GM12801 (cell line): Measurements from ENCODE around the gene TMEM116.

Experiments used
- CTCF ChIP-seq: IDR thresholded peaks from one replicate; pipeline ENCODE4 v1.5.1; 2011; ENCODE audit warnings: control low read depth; ENCODE audit not compliant: insufficient read length; ENCODE audit errors: extremely low read depth

TMEM116 gene

GRCh38 chr12:111925171-111925570 is 87.8 kb downstream of the TMEM116 start:
- no peak for TF ChIP-seq CTCF

- no peak for TF ChIP-seq CTCF
Observed at GRCh38 chr12:111907740-111908139, 105.2 kb downstream of the TMEM116 start.

- no peak for TF ChIP-seq CTCF
Observed at GRCh38 chr12:111905502-111905901, 107.5 kb downstream of the TMEM116 start.

GRCh38 chr12:111904446-111904975 is 108.5 kb downstream of the TMEM116 start:
- TF ChIP-seq CTCF = no peak

GRCh38 chr12:111901182-111901581 is 111.8 kb downstream of the TMEM116 start:
- TF ChIP-seq CTCF = no peak

GRCh38 chr12:111894556-111894955 is 118.4 kb downstream of the TMEM116 start:
- no peak for TF ChIP-seq CTCF

GRCh38 chr12:111893287-111893686 is 119.7 kb downstream of the TMEM116 start:
- no peak for TF ChIP-seq CTCF
